ENCODE measurements around the gene BORCS6.
"Not testable (repeated sequence)": the region's sequence is repeated elsewhere in the genome, so short reads cannot be mapped to it uniquely, and the experiment has no call there.

The BORCS6 gene

DNA sequence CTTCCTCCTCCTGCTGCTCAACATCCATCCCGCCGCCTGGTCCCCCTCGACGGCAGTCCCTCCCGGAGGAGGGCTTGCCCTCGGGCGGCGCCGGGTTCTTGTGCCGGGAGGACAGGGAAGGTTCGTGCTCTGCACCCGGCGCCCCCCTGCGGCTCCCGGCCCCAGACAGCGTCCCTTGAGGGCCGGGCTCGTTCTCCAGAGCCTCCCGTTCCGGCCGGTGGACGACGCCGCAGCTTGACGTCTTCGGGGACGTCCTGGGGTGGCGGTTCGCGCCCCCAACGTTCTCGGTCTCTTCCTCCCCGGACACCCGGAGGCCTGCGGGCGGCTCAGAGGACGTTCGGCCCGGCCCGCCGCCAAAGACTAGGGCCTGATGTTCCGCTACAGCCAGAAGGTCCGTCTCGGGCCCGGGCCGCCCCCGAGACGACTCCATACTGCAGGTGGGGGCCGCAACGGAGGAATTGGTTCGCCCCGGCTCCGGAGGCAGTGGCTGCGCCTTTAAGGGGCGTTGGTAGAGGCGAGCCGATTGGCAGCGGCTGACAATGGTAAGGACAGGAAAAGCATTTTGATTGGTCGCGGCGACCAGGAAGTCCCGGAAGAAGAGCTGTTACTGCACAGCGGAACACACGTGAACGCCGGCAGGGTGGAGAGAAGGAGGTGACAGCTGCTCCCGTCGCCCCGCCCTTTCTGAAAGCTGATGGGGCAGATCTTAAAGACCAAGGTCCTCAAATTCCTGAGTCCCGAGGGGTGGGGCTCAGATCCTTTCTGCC, at the start of gene BORCS6:
Gene BORCS6 (minus strand): TSS at position 470 of the 767 bp plus-strand sequence. CDS start 40 bp downstream, at position 430.
- DNase-seq (ENCODE audit: low spot score): peak; percentile 88

DNA sequence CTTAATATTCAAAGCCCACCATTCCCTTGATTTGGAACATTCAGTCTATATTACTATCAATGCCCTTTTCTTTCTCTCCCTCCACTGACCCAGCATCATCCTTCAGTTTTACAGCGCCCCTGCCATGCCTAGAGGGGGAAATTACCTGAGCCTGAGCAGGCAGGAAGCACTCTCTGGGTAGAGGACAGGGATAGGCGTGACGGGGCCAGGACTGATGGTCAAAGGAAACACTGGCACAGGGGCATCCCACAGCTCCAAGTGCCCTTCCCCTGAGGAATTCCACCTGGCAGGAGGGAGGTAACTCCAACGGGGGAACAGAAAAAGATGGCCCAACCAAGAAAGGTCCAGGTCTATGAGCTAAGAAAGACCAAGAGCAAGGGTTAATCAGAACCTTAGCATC, 47.9 kb upstream of the BORCS6 start:
- no peak for DNase-seq (ENCODE audit: low spot score)

DNA sequence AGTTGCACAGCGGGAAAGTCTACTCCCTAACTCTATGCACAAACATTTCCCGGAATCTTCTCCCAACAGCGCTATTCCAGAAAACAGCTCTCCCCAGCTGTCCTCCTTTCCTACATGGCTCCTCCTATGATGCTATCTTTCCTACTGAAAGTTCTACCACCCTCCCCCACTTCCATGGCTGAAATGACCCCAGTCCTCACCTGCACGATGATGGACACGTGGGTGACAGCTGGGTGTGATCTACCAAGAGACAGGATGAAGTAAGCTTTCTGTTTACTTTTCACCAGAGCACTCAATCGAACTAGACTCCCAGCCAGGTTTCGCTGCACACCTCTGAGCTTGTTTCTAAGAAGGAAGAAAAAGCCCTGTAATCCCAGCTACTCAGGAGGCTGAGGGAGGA, 47.2 kb upstream of the BORCS6 start:
- DNase-seq (ENCODE audit: low spot score): no peak

DNA sequence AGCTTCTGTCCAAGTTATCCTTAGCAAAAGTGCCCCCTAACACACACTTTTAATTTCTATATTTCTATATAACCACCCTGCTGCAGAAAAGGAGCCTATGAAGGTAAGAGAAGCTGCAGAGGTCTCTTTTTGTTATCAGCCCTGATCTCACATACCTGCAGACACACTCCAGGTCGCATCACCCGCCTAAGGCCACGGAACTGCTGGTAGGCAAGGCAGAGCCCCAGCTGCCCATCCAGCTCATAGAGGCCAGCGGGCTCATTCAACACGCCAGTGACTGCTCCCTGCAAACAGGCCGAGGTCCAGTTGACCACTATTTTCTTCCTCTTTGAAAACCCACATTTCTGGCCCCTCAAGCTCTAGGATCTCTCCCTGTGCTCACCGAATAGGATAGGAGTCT, 45.7 kb upstream of the BORCS6 start:
- no peak for DNase-seq (ENCODE audit: low spot score)

DNA sequence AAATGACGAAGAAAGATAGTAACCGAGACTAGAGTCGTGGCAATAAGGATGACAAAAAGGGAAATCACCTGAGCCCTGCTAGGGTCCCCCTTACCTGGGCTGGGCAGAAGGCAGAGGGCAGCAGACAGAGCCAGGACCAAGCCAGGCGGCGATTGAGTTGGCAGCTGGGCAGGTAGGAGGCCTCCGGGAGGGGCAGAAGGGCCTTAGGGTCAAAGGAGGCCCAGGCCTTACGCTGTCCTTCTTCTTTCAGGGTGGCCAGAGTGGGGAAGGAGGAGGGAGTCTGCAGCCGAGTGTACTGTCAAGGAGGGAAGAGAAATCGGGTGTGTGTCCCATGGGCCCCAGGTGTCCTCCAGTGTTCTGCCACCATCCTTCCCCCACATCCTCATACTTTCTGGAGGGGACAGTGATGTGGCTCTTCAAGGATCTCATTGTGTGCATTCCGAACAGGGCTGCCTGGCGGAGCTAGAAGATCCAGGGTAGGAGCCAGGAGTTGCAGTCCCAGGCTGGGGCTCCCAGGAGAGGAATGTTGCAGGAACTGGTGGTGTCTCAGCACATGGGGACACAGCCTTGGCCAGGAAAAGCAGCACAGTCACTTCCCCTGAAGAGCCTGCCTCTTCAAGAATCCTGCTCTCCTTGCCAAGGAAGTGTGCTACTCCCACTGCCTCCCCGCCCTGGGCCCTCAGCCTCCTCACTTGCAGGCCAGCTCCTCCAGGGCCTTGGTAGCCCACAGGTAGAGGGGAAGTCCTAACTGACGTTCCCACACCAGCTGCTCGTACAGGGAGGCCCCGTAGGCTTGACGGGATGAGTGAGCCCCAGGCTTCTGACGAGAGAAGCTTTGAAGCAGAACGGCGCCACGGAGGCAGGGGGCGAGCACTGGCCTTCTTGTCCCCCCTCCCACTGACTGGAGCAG, 44.6 kb upstream of the BORCS6 start:
- DNase-seq (ENCODE audit: low spot score): no peak

DNA sequence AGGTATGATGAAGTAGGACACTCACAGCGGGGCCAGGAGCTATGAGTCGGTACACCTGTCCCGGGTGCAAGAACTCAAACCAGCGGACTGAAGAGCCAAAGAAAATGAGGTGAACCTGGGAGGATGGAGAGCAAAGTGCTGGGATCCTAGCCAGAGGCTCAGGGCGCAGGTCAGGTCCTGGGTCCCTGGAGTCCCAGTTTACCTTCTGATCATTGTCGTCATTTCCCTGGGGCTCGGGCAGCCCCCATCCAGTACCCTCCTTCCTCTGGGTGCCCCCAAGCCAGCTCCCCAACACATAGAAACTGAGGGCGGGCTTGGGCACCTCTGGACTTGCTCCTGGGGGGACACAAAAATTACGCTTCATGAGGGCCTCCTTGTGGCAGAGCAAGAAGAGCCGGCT, 41.7 kb upstream of the BORCS6 start:
- DNase-seq (ENCODE audit: low spot score): no peak

DNA sequence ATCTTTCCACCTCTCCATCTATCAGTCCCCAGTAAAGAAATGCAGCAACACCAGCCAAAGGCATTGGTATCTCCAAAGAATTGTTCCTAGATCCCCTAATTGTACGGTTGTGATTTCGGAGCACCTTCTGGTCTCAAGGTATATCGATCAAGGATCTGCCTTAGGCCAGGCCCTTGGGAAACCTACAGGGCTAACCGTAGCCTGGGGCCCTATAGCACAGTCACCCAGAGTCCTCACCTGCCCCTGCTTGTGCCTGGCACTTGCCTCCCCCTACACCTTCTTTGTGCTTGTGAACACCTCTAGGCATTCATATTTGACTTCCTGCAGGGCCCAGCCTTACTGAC, 37.2 kb upstream of the BORCS6 start:
- DNase-seq (ENCODE audit: low spot score): no peak

DNA sequence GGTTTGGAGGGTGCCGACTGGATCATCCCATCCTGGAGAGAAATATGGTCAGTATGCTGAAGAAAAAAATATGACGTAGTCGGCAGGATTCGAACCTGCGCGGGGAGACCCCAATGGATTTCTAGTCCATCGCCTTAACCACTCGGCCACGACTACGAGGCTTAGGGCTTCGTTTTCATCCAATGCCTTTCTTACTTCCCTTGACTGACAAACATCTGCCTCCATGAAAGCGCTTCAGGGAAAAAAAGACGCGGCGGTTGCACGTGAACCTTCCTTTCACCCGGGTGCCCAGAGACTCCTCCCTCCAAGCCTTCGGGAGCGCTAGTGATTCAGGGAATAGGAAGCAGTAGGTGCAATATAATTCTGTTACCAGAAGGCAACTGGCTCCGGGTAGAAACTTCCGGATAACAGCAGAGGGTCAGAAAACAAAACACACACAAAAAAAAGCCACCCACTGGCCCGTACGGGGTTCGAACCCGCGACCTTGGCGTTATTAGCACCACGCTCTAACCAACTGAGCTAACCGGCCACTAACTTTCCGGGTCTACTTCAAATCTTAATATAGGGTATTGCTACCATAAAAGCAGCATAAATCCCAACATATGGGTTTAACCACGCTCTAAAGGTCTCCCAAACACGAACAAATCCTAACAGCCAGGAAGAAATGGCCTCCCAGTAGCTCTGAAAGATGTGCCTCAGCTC, 36.7 kb upstream of the BORCS6 start:
- no peak for DNase-seq (ENCODE audit: low spot score)

DNA sequence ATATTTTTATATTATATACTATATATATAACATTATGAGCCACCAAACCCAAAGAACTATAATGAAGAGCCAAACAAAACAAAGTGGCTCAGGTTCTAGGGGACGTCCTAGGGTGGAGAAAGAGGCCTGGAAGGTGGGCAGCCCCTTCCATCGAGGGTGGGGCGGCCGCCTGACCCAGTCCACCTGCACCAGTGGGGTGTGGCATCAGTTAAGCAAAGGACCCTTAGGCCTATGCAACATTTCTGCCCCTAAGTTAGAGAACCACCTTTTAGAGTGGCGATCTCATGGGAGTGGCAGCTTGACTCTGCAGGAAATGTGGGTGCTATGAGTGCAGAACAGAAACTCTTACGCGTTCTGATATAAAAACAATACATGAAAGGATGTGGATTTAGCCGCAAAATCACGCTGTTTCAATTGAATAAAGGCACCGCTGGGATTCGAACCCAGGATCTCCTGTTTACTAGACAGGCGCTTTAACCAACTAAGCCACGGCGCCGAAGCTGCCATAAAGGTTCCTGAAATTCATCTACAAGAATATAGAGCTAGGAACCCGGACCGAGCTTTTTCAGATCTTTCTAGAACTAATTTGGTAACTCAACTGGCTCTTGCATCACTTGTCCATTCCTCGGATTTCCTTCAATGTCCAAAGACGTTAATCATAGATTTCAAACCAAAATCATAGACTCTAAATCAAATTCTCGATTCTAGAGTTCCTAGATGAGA, 36.0 kb upstream of the BORCS6 start:
- DNase-seq (ENCODE audit: low spot score): no peak

DNA sequence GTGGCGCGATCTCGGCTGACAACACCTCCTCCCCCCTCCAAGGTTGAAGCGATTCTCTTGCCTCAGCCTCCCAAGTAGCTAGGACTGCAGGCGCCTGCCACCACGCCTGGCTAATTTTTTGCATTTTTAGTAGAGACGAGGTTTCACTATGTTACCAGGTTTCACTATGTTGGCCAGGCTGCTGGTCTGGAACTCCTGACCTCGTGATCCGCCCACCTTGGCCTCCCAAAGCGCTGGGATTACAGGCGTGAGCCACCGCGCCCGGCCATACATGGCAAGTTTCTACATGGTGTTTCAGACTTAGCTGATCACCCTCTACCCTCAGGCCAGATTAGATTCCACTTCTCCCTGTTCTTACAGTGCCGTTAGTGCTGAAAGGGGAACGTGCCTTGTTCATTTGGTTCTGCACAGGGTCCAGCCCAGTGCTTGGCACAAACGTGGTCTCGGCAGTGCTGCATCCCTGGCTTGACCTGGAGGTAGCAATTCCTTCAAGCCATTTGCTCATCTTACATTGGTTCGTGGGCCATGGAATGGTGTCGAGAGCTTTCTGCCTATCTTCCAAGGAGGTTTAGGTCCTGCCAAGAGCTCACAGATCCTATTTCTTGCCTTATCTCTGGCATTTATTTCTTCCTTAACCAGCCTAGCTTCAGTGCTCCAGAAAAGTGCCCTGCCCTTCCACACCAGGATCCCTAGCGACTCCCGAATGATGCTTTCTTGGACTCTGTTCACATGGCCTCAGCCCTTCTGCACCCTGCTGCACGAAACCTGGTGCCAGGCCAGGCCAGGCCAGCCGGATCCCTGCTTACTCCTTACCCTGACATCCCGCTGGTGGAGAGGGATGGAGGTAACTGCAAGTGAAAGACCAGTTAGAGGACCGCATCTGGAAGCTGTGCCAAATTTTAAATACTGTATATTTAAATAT, 35.2 kb upstream of the BORCS6 start:
- no peak for DNase-seq (ENCODE audit: low spot score)

DNA sequence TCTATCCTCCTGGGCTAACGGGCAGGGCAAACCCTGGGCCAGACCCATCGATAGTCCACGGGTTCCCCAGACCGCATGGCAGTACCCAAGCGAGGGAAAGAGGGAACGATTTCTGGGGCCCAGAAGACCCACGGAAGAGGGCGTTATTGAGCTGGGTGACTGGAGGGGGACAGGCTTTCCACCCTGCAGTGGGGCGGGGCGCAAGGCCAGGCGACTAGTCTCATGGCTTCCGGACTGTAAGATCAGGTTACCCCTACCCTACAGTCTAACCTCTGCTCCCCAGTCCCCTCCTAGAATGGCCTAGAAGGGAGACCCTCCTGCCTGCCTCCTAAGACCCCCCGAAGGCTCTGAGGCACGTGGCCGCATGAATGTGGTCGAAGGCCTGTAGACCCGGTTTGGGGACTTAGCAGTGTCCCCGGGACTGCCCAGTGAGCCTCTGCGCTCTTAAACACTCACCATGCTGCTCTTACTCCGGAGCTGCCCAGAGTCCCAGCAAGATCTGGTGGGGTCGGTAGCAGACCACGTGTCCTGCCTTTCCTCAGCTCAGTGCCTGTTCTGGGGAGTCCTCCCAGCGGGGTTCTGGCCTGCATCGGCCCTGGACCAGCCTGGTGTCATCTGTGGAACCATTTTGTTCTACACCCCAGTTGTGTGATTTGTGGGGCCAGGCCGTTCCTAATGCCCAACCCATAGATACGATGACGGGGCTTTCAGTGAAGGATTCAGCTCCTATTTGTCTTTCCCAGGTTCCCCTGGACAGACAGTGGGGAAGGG, 33.6 kb upstream of the BORCS6 start:
- no peak for DNase-seq (ENCODE audit: low spot score)

DNA sequence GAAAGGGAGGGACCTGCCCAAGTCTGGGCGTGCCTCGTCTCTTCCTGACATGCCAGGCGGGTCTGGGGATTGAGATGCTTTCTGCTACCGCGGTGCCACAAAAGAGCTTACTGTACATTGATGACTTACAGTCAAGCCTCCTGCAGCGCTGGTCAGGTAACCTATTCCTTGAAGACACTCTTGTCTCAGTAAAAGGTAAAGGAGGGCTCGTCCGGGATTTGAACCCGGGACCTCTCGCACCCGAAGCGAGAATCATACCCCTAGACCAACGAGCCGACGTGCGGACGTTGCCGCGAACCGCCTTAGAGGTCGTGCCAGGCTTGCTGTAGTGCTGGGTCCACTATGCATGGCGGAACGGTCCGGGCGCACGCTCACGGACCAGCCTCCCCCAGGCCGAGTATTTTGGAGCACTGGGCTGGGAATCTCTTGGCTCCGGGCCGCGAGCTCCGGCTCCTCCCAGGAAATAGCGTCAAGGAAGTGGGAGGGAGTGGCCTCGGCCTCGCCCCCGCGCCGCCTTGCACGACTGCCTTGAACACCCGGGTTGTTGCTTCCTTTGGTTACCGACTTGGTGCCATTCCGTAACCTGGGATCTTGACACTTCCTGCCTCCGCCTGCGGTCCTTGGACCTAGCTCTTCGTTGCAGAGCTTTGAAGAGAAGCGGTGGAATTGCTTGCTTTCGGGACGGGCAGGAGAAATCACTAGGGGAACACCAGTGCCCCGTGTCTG, 32.8 kb upstream of the BORCS6 start:
- no peak for DNase-seq (ENCODE audit: low spot score)

DNA sequence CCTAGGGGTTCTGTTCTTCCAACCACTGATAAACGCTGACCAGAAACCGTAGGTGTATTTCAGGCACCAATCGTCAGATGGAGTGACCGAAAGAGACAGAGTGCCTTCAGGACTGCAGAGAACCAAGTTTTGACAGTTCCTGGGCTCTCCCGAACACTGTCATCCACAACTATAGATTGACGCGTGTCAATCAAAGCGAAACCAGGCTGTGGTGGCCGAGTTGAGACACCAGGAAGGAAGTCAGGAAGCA, 32.3 kb upstream of the BORCS6 start:
- no peak for DNase-seq (ENCODE audit: low spot score)

DNA sequence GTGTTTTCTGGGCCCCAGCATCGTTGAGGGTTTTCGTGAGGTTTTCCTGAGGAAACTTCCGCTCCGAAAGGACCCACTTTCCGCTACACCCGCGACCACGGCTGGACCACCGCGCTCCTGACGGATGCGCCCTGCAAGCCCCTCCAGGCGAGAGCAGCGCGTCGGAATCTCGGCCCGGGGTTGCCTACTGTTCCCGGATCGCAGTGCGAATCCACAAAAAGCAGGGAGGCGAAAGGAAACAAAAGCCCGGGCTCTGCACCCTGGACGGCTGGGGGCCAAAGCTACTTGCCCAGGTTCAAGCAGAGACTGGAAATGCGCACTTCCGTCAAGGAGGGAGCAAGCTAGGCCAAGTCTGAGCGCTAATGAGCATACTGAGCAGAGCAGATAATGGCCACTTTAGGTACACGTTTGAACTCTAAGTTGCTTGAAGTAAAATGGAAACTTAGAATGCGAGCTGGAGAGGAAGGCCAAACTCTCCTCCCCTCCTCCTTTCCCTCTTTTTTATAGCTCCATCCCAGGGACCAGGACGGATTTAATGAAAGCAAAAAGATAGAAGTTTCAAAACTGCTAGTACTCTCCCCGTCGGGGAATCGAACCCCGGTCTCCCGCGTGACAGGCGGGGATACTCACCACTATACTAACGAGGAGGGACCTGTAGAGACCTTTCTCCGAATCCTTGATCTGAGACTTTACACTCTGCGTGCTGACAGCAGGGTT, 31.8 kb upstream of the BORCS6 start:
- no peak for DNase-seq (ENCODE audit: low spot score)

DNA sequence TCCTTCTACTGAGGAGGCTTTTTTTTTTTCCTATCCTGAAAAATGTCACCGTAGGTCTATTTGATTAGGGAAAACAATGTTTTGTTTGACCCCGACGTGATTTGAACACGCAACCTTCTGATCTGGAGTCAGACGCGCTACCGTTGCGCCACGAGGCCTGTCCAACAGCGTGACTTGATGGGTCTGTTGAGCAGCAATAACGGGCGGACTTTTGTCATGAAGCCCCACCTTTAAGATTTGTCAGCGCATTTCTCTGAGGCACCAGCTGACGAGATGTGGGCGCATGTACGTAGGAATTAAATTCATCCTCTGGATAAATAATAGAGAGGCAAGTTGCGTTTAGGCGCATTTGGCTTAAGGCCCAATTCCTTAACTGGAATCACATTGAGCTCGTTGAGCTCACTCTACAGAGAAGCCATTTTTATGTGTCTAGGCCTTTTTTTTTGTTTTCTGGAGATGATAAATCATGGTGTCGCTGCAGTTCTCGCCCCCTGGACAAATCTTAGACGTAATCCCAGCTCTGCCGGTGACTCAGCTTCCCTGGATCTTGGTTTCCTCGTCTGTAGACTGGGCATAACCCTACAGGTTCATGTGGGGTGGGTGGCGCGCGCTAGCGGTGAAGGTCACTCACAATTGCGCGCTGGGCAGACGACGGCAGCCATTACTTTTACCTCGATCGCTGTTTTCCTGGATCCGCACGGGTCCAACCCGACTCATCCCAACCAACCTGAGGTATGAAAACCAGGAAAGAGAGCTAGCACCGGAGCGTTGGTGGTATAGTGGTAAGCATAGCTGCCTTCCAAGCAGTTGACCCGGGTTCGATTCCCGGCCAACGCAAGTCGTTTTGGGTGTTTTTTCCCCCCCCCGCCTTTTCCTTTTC, 31.0 kb upstream of the BORCS6 start:
- DNase-seq (ENCODE audit: low spot score): no peak

DNA sequence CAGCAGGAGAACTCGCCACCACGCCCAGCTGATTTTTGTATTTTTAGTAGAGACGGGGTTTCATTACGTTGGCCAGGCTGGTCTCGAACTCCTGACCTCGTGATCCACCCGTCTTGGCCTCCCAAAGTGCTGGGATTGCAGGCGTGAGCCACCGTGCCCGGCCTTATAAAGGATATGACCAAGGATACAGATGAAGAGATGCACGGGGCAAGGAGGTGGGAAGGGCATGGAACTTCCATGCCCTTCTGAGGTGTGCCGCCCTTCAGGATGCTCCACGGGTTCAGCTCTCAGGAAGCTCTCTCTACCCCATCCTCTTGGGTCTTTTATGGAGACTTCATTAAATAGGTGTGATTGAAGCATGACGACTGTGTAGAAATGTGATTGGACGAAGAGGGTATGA, 24.0 kb upstream of the BORCS6 start:
- not testable (repeated sequence) for DNase-seq (ENCODE audit: low spot score)

DNA sequence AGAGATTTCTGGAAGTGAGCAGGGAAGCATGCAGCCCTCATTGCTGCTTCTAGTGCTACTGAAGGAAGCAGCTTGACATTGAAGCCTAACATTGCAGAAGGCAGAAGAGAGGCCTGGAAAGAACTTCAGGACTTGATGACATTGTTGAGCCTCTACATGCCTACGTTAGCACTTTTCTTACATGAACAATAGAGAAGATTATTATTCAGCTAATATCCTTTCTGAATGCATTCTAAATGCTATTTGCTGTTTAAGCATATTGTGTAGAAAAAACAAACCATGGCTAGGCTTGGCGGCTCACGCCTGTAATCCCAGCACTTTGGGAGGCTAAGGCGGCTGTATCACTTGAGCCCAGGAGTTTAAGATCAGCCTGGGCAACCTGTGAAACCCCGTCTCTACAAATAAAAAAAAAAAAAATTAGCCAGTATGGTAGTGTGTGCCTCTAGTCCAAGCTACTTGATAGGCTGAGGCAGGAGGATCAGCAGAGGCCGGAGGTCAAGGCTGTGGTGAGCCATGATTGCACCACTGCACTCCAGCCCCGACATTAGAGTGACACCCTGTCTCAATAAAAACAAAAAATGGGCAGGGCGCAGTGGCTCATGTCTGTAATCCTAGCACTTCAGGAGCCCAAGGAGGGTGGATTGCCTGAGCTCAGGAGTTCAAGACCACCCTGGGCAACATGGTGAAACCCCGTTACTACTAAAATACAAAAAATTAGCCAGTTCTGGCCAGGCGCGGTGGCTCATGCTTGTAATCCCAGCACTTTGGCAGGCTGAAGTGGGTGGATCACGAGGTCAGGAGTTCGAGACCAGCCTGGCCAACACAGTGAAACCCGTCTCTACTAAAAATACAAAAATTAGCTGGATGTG, 22.6 kb upstream of the BORCS6 start:
- no peak for DNase-seq (ENCODE audit: low spot score)
